ENCODE measurements around the gene SLAIN2.
"Not testable (repeated sequence)": the region's sequence is repeated elsewhere in the genome, so short reads cannot be mapped to it uniquely, and the experiment has no call there.

SLAIN2 gene

DNA sequence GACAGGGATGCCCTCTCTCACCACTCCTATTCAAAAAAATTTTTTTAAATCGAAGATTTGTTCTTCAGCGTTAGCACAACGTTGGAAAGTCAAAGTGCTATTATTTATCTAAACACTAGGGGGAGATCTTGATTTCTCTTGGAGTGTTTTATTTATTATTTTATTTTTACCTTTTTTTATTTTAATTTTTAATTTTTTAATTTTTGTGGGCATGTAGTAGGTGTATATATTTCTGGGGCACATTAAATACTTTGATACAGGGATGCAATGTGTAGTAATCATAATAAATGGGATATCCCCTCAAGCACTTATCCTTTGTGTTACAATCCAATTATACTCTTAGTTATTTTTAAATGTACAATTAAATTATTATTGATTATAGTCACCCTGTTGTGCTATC is 104.4 kb downstream of the SLAIN2 start:
- no peak for DNase-seq

DNA sequence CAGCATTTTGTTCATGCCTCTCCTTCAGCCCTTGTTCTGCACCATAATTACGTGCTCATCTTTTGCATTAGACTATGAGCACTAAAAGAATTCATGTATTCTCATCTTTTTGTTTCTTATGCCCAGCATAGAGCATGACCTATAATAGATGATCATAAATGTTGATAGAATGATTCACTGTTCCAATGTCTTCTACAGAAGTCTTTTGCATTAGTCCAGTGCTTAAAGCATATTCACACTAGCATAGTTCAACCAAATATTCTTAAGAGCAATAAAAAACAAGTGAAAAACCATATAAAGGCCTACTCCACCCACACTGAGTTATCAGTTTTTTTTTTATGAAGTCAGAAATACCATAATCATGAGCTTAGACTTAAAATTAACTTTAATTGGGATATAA is 105.3 kb downstream of the SLAIN2 start:
- no peak for DNase-seq

DNA sequence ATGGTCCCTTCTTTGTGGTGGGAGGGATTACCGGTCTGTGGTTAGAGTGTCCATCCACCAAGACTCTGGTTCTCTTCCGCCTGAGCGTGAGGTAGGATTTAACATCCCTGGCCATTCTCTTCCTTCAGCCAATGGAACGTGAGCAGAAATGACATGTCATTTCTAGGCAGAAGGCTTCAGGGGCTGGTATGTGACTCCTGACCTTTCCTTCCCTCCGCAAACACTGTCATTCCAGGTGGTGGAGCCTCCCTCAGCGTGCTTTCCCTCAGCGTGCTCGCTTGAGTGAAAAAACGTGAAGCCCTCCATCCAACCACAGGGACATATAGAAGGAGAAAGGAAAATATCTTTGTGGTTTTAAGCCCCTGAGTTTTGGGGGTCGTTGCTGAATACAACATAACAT is 107.8 kb downstream of the SLAIN2 start:
- no peak for DNase-seq

DNA sequence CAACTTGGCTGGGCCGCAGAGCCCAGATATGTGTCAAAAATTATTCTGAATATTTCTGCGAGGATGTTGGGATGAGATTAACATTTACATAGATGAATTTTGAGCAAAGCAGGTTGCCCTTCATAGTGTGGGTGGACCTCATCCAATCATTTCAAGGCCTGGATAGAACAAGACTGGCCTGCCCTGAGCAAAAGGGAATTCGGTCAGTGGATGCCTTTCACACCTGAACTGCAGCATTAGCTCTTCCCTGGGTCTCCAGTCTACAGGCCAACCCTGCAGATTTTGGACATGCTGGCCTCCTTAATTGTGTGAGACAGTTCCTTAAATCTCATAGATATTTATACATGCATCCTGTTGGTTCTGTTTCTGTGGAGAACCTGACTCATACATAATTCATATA is 109.4 kb downstream of the SLAIN2 start:
- DNase-seq = no peak

DNA sequence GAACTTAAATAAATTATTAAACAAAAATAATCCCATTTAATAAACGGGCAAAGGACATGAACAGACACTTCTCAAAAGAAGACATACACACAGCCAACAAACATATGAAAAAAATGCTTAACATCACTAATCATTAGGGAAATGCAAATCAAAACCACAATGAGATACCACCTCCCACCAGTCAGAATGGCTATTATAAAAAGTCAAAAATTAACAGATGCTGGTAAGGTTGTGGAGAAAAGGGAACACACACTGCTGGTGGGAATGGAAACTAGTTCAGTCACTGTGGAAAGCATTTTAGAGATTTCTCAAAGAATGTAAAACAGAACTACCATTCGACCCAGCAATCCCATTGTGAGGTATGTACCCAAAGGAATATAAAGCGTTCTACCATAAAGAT is 110.3 kb downstream of the SLAIN2 start:
- DNase-seq = not testable (repeated sequence)

DNA sequence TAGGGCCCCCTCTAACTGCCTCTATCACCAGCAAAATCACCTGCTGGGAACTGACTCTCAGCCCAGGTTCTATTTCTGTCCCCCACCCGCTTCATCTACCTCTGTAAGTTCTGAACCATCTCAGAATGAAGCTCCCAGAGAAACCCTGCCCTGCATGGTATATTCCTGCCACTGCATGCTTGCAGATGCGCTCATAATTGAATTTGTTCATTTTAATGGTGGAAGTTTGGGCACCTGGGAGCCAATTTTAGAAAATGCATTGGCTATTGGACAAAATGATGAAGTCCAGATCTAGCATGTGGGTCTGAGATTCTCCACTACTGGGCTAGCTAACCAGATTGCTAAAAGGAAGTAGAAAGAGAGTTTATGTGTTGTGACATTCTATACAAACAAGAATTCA is 113.3 kb downstream of the SLAIN2 start:
- DNase-seq = no peak

DNA sequence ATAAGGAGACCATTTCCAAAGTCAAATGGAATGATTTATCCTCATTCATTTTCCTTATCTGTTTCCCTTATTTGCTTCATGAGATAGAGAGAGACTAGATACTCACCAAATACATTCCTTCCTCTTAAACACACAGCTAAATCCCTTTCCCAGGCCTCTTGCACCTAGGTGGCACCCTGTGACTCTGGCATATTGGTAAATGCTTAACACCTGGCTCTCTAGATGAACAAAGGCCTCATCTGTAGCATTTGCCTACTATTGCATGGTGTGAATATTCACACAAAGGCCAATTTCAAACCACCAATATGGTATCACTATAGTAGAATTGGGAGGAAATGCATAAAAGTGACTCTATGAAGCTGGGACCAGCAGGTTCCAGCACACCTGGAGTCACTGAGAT is 119.7 kb downstream of the SLAIN2 start:
- DNase-seq = no peak

DNA sequence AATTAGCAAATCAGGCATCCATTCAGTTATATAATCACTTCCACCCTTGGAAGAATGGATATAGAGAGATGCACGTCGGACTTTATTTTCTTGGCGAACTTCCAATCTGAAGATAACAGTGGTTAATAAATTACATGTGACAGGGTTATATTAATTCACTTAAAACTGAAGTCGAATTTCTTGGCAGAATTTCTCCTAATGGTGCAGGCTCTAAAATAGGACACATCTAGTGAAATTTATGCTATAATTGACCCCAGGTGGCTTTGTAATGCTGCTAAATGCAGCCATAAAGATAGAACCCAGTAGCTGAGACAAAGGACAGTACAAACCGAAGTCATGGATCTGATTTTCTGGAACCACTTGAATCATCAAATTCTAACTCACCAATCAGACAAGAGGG is 121.0 kb downstream of the SLAIN2 start:
- no peak for DNase-seq

DNA sequence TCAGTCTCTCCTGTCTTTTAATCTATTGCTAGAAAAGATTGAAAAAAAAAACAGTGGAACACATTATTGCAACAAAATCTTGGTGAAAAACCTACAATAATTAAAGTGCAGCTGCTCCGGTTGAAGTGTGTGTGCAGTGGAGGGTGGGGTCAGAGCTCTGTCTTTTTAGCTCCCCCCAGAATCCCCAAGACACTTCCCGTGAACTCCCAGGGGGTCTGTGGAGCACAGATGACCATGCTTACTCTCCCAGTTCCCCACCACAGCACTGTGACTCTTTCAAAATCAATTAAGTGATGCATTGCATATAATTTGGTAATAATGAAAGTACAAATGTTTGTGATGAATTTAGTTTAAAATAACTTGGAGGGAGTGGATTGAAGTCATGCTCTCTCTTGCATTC is 126.1 kb downstream of the SLAIN2 start:
- no peak for DNase-seq

DNA sequence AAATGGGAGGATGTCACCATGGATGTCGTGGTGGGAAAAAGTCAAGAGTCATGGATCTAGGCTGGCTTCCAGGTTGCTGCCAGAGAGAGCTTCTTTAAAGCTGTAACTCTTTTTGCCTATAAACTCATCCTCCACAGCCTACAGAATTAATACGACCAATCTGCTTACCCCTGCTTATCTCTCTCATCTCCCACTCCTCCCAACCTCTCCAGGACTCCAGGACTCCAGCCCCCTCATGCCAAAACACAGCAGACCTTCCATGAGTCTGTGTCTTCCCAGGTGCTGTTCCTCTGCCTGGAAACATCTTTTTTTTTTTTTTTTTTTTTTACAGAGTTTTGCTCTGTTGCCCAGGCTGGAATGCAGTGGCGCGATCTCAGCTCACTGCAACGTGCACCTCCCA is 126.6 kb downstream of the SLAIN2 start:
- no peak for DNase-seq

DNA sequence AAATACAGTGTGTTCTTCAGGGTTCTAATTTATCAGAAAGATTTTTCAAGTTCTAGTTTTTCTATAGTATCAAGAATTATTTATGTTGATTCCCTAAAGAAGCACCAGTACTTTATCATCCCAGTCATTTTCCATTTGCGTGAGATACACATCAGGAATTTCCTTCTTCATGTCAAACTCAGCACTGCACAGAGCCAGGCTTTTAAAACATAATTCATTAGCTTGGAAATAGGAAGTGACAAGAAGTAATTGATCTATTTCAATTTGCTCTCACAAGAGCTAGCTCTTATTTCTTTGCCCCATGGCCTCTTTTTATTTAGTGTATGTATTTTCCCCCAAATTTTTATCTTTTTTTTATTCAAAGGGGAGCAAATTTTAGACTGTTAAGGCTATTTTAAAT is 128.8 kb downstream of the SLAIN2 start:
- DNase-seq = no peak

DNA sequence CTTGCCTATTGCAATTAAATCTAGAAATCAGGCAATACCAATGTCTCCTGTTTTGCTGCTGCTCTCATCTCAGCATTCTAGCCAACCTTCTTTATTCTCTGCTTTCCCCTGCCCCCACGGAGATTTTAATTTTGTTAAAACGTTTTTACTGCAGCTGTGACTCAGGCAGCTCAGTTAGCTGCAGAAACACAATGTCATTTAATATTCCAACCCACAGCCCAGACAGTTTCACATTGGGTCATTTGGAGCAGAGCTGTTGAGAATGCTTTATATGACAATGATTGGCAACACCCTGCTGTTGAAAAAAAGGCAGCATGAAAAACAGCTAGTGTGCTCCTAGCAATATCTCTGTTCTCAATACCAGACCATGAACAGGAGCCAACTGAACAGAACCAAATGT is 129.2 kb downstream of the SLAIN2 start:
- DNase-seq = no peak

DNA sequence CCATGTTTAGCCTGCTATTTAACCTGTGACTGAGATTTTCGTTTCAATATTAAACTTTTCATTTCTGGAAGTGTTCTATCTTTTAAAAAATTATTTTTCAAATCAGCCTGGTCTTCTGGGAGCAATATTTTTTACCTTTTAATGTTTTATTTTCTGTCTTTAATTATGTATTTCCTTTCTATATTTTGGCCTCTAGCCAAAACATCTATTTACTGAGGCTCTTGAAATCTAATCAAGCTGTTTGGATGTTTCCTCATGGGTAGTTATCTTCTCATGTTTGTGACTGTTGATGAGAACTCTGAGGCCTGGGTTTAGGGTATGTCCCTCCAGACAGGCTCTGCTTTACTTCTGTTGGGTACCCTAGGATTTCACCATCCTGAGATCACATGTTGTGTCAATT is 131.5 kb downstream of the SLAIN2 start:
- DNase-seq = no peak

DNA sequence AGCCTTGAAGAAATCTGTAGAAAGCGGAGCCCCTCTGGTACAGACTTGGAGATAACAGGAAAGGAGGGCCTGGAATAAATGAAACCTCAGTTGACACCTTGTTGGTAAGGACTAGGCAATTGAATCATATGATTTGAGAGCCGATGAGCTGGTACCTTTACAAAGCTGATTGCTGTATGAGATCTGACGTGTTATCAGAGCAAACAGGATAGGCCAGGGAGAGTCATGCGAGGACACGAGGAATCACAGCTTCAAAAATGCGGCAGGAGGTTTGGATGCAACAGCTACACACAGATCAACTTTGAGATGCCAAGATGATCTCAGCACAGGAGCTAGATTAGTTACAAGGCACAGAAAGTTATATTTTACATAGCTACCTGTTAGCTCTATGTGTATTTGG is 134.4 kb downstream of the SLAIN2 start:
- DNase-seq = no peak

Measured in stimulated activated CD4-positive, alpha-beta T cell treated with anti-CD3 and anti-CD28 coated beads, Interleukin-2, amount 100 ng/mL, for 24 hours (primary cell).